AG09319 (cell line): ENCODE results near the gene SOX18.
A peak's percentile ranks its signal among the peaks of the same experiment; 100 is the strongest.
"Not testable (repeated sequence)": the region's sequence is repeated elsewhere in the genome, so short reads cannot be mapped to it uniquely, and the experiment has no call there.

ENCODE experiments used
- DNase-seq: peaks from one replicate; pipeline ENCODE4 v3.0.0-alpha.2; 2010; ENCODE audit warnings: low read depth; ENCODE audit errors: extremely low read depth
- TF ChIP-seq, protein P1 (sequence below): IDR thresholded peaks from 2 replicates; pipeline ENCODE4 v1.5.1; 2011; ENCODE audit warnings: low read depth, mild to moderate bottlenecking, inconsistent platforms, low read length, moderate library complexity

Gene SOX18

DNA sequence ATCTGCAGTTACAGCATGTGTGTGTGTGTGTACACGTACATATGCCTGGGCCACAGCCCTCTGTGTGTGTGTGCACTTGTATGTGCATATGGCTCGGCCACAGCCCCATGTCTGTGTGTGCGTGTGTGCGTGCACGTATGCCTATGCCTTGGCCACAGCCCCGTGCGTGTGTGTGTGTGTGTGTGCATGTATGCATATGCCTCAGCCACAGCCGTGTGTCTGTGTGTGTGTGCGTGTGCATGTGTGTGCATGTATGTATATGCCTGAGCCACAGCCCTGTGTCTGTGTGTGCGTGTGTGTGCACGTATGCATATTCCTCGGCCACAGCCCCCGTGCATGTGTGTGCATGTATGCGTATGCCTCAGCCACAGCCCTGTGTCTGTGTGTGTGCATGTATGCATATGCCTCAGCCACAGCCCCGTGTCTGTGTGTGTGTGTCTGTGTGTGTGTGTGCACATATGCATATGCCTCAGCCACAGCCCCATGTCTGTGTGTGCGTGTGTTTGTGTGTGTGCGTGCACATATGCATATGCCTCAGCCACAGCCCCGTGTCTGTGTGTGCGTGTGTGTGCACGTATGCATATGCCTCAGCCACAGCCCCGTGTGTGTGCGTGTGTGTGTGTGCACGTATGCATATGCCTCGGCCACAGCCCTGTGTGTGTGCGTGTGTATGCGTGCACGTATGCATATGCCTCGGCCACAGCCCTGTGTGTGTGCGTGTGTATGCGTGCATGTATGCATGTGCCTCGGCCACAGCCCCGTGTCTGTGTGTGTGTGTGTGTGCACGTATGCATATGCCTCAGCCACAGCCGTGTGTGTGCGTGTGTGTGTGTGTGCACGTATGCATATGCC, 28.1 kb downstream of the SOX18 start:
- TF ChIP-seq, protein P1, sequence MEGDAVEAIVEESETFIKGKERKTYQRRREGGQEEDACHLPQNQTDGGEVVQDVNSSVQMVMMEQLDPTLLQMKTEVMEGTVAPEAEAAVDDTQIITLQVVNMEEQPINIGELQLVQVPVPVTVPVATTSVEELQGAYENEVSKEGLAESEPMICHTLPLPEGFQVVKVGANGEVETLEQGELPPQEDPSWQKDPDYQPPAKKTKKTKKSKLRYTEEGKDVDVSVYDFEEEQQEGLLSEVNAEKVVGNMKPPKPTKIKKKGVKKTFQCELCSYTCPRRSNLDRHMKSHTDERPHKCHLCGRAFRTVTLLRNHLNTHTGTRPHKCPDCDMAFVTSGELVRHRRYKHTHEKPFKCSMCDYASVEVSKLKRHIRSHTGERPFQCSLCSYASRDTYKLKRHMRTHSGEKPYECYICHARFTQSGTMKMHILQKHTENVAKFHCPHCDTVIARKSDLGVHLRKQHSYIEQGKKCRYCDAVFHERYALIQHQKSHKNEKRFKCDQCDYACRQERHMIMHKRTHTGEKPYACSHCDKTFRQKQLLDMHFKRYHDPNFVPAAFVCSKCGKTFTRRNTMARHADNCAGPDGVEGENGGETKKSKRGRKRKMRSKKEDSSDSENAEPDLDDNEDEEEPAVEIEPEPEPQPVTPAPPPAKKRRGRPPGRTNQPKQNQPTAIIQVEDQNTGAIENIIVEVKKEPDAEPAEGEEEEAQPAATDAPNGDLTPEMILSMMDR = no peak
- no peak for DNase-seq

DNA sequence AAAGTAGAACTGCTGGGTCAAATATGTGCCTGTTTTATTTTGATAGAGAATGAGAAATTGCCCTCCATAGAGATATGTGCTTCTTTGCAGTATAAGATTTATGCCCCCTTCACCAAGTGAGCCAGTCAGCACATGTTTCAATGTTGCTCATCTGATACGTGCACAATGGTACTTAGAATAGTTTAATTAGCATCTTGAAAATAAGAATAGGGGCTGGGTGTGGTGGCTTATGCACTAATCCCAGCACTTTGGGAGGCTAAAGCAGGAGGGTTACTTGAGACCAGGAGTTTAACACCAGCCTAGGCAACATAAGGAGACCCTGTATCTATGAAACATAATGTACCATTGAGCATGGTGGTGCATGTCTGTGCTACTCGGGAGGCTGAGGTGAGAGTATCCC, 33.8 kb downstream of the SOX18 start:
- DNase-seq = no peak

DNA sequence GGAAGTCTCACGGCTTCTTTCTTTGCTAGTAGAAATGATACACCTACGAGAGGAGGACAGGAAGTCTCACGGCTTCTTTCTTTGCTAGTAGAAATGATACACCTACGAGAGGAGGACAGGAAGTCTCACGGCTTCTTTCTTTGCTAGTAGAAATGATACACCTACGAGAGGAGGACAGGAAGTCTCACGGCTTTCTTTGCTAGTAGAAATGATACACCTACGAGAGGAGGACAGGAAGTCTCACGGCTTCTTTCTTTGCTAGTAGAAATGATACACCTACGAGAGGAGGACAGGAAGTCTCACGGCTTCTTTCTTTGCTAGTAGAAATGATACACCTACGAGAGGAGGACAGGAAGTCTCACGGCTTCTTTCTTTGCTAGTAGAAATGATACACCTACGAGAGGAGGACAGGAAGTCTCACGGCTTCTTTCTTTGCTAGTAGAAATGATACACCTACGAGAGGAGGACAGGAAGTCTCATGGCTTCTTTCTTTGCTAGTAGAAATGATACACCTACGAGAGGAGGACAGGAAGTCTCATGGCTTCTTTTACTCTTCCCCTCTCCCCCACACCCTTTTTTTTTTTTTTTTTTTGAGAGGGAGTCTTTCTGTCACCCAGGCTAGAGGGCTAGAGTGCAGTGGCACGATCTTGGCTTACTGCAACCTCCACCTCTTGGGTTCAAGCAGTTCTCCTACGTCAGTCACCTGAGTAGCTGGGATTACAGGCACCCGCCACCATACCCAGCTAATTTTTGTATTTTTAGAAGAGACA, 36.9 kb downstream of the SOX18 start:
- DNase-seq = not testable (repeated sequence)

More for the DNA sequence above, 33.8 kb downstream of the SOX18 start:
- TF ChIP-seq, protein P1 = no peak

DNA sequence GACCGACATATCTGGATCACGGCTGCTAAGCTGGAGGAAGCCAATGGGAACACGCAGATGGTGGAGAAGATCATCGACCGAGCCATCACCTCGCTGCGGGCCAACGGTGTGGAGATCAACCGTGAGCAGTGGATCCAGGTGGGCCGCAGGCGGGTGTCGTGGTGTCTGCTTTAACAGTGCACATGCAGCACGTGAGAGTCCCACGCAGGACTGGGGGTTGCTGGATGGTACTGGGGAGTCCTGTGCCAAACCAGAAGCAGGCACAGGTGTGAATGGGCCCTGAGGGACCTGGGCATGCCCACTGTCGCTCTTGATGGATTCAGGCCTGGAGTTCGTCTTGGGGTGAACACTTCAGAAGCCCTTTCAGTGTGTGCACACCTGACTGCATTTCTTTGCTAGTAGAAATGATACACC, 38.1 kb downstream of the SOX18 start:
- TF ChIP-seq, protein P1 = no peak
- DNase-seq = no peak

GRCh38 chr20:64010711-64011237, 38.7 kb downstream of the SOX18 start:
- DNase-seq = peak; percentile 50
- TF ChIP-seq, protein P1 = no peak

- TF ChIP-seq, protein P1 = no peak
- DNase-seq = no peak
Measured at GRCh38 chr20:64009811-64010387, 39.5 kb downstream of the SOX18 start.

GRCh38 chr20:64006902-64007301, 42.5 kb downstream of the SOX18 start:
- no peak for DNase-seq
- TF ChIP-seq, protein P1 = no peak
